Astrocyte (in vitro differentiated cells and primary cell): ENCODE results near the gene PDLIM3. TPM values are rescaled to one million over a fixed set of nuclear protein-coding genes. Genes with fewer than 3 reads are reported as not detected.

Experiments used
- DNase-seq: peaks from one replicate; pipeline ENCODE4 v3.0.0-alpha.2; 2010; ENCODE audit warnings: low read depth
- FAIRE-seq: peaks from 2 replicates; lab custom pipeline; 2011; peaks lifted over from hg19 to GRCh38; lab: Jason Lieb, UNC
- H2AFZ ChIP-seq: 2 replicates; pipeline ENCODE4 v1.6.0; 2012; ENCODE audit warnings: low read depth, low read length, inconsistent platforms
- H3K27ac ChIP-seq: 2 replicates; pipeline ENCODE4 v1.5.1; 2011; ENCODE audit warnings: low read depth, low read length, inconsistent platforms
- H3K27me3 ChIP-seq: 2 replicates; pipeline ENCODE4 v1.6.0; 2011; ENCODE audit warnings: low read length, inconsistent platforms; ENCODE audit not compliant: insufficient read depth
- H3K36me3 ChIP-seq: 2 replicates; pipeline ENCODE4 v1.5.1; 2011; ENCODE audit warnings: low read length, inconsistent platforms; ENCODE audit not compliant: insufficient read depth
- H3K4me1 ChIP-seq: 2 replicates; pipeline ENCODE4 v1.5.1; 2011; ENCODE audit warnings: low read length, inconsistent platforms; ENCODE audit not compliant: insufficient read depth
- H3K4me2 ChIP-seq: 2 replicates; pipeline ENCODE4 v1.6.0; 2012; ENCODE audit warnings: low read length, inconsistent platforms
- H3K4me3 ChIP-seq: 2 replicates; pipeline ENCODE4 v1.5.1; 2011; ENCODE audit warnings: low read depth, mild to moderate bottlenecking, low read length, inconsistent platforms; ENCODE audit not compliant: insufficient read depth
- H3K79me2 ChIP-seq: 2 replicates; pipeline ENCODE4 v1.6.0; 2012; ENCODE audit warnings: mild to moderate bottlenecking, low read length, inconsistent platforms; ENCODE audit not compliant: insufficient read depth
- H3K9ac ChIP-seq: 2 replicates; pipeline ENCODE4 v1.6.0; 2012; ENCODE audit warnings: mild to moderate bottlenecking, low read length, inconsistent platforms
- H3K9me3 ChIP-seq: 2 replicates; pipeline ENCODE4 v1.5.1; 2012; ENCODE audit warnings: low read depth, mild to moderate bottlenecking, low read length, inconsistent platforms; ENCODE audit not compliant: insufficient read depth
- H4K20me1 ChIP-seq: 2 replicates; pipeline ENCODE4 v1.6.0; 2012; ENCODE audit warnings: low read length, inconsistent platforms; ENCODE audit not compliant: insufficient read depth
- H3K27ac Mint-ChIP-seq: one replicate; pipeline ENCODE4 v1.8.0; 2021; ENCODE audit warnings: mild to moderate bottlenecking, mixed read lengths; ENCODE audit not compliant: unreplicated experiment
- H3K27me3 Mint-ChIP-seq: one replicate; pipeline ENCODE4 v1.8.0; 2021; ENCODE audit warnings: low read depth, mixed read lengths; ENCODE audit not compliant: unreplicated experiment
- H3K36me3 Mint-ChIP-seq: one replicate; pipeline ENCODE4 v1.8.0; 2021; ENCODE audit warnings: low read depth, mixed read lengths; ENCODE audit not compliant: unreplicated experiment
- H3K4me1 Mint-ChIP-seq: one replicate; pipeline ENCODE4 v1.8.0; 2021; ENCODE audit warnings: low read depth, mixed read lengths; ENCODE audit not compliant: unreplicated experiment
- H3K4me3 Mint-ChIP-seq: one replicate; pipeline ENCODE4 v1.8.0; 2021; ENCODE audit warnings: mild to moderate bottlenecking, moderate library complexity, mixed read lengths; ENCODE audit not compliant: unreplicated experiment
- H3K9me3 Mint-ChIP-seq: one replicate; pipeline ENCODE4 v1.8.0; 2021; ENCODE audit warnings: mild to moderate bottlenecking, mixed read lengths; ENCODE audit not compliant: unreplicated experiment
- EZH2 ChIP-seq: IDR thresholded peaks from 2 replicates; pipeline ENCODE4 v1.6.1; 2012; ENCODE audit warnings: mild to moderate bottlenecking, low read length, inconsistent platforms; ENCODE audit not compliant: insufficient read depth
- total RNA-seq: library from RNA; stranded (reverse); gene quantifications from 2 replicates; pipeline ENCODE4 v1.2.1, GENCODE V29; 2021
- TF ChIP-seq, protein P1 (sequence below): IDR thresholded peaks from 2 replicates; pipeline ENCODE4 v1.5.1; 2011; ENCODE audit warnings: low read depth, mild to moderate bottlenecking, inconsistent platforms, low read length, moderate library complexity; ENCODE audit not compliant: insufficient read depth

The PDLIM3 gene
- total RNA-seq, 1 donor from 2014 or later: 28.5 TPM

DNA sequence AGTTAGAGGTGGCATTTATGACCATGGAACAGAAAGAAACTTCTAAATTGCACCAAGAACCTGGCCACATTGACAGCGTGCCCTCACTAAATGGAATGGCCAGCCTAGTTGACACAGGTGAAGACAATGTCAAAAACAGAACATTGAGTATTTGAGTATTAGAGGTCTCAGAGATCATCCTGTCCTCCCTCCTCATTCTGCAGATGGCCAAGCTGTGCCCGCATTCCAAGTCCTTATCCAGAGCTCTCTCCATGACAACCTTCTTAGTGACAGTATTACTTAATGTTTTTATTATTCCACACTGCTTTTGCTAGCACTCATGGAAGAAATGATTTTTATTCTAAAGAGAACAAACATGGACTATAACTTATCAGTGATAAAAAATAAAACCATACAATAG is 53.9 kb downstream of the PDLIM3 start:
- Histone ChIP-seq H3K27me3 (peaks cover 10% of the 10 kb centered on the region), H3K4me1 (no peaks in the 10 kb centered on the region), H3K36me3 (no peaks in the 10 kb centered on the region), H4K20me1 (no peaks in the 10 kb centered on the region), H3K4me3 (no peak overlapping the region), H2AFZ (no peak overlapping the region), H3K27ac (no peak overlapping the region), H3K9ac (no peak overlapping the region), H3K4me2 (no peak overlapping the region), H3K9me3 (no peaks in the 10 kb centered on the region), H3K79me2 (no peaks in the 10 kb centered on the region)
- Mint-ChIP-seq H3K4me1 (no peaks in the 10 kb centered on the region), H3K9me3 (no peaks in the 10 kb centered on the region), H3K27me3 (peaks cover 22% of the 10 kb centered on the region), H3K27ac (no peak overlapping the region), H3K36me3 (no peaks in the 10 kb centered on the region), H3K4me3 (no peak overlapping the region)
- DNase-seq (no peak), FAIRE-seq (no peak)
- no peak for TF ChIP-seq EZH2
- TF ChIP-seq, protein P1, sequence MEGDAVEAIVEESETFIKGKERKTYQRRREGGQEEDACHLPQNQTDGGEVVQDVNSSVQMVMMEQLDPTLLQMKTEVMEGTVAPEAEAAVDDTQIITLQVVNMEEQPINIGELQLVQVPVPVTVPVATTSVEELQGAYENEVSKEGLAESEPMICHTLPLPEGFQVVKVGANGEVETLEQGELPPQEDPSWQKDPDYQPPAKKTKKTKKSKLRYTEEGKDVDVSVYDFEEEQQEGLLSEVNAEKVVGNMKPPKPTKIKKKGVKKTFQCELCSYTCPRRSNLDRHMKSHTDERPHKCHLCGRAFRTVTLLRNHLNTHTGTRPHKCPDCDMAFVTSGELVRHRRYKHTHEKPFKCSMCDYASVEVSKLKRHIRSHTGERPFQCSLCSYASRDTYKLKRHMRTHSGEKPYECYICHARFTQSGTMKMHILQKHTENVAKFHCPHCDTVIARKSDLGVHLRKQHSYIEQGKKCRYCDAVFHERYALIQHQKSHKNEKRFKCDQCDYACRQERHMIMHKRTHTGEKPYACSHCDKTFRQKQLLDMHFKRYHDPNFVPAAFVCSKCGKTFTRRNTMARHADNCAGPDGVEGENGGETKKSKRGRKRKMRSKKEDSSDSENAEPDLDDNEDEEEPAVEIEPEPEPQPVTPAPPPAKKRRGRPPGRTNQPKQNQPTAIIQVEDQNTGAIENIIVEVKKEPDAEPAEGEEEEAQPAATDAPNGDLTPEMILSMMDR: no peak

DNA sequence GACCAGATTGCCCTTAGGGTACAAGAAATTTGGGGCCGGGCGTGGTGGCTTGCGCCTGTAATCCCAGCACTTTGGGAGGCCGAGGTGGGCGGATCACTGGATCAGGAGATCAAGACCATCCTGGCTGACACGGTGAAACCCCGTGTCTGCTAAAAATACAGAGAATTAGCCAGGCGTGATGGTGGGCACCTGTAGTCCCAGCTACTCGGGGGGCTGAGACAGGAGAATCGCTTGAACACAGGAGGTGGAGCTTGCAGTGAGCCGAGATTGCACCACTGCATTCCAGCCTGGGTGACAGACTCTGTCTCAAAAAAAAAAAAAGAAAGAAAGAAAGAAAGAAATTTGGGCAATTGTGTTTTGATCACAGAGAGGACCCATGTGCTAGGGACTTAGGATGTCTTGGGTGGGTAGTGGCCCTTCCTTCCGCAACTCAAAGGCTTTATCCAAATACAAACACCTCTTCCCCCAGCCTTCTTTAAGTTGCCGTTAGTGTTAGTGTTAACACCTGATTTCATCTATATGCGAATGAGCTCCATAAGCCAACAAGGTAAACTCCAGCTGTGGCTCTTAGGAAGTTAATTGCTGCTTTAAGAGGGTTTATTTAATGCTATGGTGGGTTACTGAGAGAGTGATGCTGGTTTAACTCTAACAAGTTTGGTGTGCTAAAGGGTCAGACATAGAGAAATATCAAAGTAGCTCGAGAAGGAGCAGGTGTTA is 55.1 kb downstream of the PDLIM3 start:
- no peaks in the 10 kb centered on the region for H3K4me1 Mint-ChIP-seq
- H3K9ac ChIP-seq: no peak overlapping the region
- DNase-seq: no peak
- no peak overlapping the region for H3K27ac ChIP-seq
- TF ChIP-seq EZH2: no peak
- TF ChIP-seq, protein P1: no peak
- H3K4me3 ChIP-seq: no peak overlapping the region
- no peak overlapping the region for H3K4me3 Mint-ChIP-seq
- no peaks in the 10 kb centered on the region for H3K36me3 Mint-ChIP-seq
- no peak for FAIRE-seq
- H3K79me2 ChIP-seq: no peaks in the 10 kb centered on the region
- no peaks in the 10 kb centered on the region for H4K20me1 ChIP-seq
- no peak overlapping the region for H2AFZ ChIP-seq
- no peaks in the 10 kb centered on the region for H3K4me1 ChIP-seq
- H3K27ac Mint-ChIP-seq: no peak overlapping the region
- H3K4me2 ChIP-seq: no peak overlapping the region
- H3K9me3 ChIP-seq: no peaks in the 10 kb centered on the region
- no peaks in the 10 kb centered on the region for H3K36me3 ChIP-seq
- H3K27me3 ChIP-seq: peaks cover 10% of the 10 kb centered on the region
- H3K9me3 Mint-ChIP-seq: no peaks in the 10 kb centered on the region
- peaks cover 22% of the 10 kb centered on the region for H3K27me3 Mint-ChIP-seq

DNA sequence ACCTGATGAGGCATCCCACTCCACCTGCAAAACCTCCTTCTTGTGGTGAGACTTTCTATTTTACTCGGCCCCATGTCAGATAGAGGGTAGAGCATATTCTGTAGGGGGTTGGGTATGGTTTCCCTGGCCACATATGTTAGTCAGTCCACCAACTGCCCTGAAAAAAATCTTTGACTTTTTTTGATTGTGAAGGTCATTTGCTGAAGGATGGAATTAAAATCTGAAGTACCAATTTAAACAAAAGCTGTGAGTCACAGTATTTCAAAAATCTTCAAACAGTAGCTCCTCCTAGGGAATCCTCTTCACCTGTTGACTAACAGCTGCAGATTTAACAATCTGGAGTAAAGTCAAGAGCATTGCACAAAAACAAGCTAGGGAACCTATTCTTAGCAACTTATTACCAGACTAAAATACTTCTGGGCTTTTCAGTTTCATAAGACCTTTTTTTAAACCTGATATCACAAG is 55.8 kb downstream of the PDLIM3 start:
- H4K20me1 ChIP-seq: no peaks in the 10 kb centered on the region
- H2AFZ ChIP-seq: no peak overlapping the region
- H3K27ac Mint-ChIP-seq: no peak overlapping the region
- no peak for FAIRE-seq
- H3K9me3 ChIP-seq: no peaks in the 10 kb centered on the region
- no peaks in the 10 kb centered on the region for H3K79me2 ChIP-seq
- no peaks in the 10 kb centered on the region for H3K4me1 Mint-ChIP-seq
- H3K4me2 ChIP-seq: no peak overlapping the region
- H3K4me3 Mint-ChIP-seq: no peak overlapping the region
- no peak overlapping the region for H3K9ac ChIP-seq
- no peak overlapping the region for H3K27ac ChIP-seq
- H3K36me3 Mint-ChIP-seq: no peaks in the 10 kb centered on the region
- no peaks in the 10 kb centered on the region for H3K9me3 Mint-ChIP-seq
- no peaks in the 10 kb centered on the region for H3K4me1 ChIP-seq
- no peaks in the 10 kb centered on the region for H3K36me3 ChIP-seq
- no peak for TF ChIP-seq EZH2
- TF ChIP-seq, protein P1: no peak
- peaks cover 10% of the 10 kb centered on the region for H3K27me3 ChIP-seq
- H3K4me3 ChIP-seq: no peak overlapping the region
- DNase-seq: no peak
- H3K27me3 Mint-ChIP-seq: peaks cover 22% of the 10 kb centered on the region
